ENCODE measurements around the gene ACSS1.

ACSS1 gene

DNA sequence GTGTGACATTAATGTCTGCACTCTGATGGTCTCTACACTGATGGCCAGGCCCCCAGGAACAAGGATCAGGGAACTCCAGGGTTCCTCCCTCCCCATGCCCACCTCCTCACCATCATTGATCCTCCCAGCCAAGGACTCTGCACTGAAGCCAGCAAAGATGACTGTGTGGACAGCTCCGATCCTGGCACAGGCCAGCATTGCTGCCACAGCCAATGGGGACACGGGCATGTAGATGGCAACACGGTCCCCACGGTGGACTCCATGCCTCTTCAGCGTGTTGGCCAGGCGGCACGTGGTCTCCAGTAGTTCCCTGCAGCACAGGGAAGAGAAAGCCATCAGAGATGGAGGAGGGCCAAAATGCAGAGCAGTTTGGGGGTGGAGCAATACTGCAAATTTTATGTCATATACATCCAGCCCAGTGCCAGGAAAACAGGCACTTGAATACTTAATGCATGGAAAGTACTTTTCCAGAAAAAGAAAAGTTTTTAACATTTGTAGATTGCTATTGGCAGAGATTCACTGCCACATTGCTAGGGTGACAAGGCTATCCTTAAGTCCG is 27.2 kb downstream of the ACSS1 start:
- DNase-seq (ENCODE audit: low spot score), result no peak

DNA sequence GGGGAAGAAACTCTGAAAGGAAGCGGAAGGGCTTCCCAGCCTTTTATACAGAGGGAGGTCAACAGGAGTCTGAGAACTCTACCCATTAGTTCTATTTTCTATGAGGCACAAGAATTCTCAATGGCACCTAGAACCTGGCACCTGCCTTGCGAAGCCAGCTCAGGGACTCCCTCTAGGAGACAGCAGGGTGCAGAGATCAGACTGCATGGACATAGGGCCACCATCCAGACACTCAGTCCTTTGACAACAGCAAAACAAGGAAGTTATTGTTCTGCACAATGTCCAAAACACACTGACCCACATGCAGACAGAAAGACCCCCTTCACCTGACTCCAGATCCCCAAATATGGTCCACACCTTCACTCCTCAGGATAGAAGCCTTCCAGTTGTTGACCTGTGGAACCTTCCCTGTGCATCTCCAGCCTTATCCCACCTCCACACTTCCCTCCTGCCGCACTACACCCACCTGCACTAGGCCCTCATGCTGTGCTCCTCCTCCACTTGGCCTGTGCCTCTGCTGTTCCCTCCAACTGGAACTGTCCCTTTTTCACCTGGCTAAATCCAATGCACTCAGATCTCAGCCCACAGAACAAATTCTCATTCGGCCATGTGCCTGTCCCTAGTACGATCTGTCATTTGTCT is 27.8 kb downstream of the ACSS1 start:
- no peak for DNase-seq (ENCODE audit: low spot score)

DNA sequence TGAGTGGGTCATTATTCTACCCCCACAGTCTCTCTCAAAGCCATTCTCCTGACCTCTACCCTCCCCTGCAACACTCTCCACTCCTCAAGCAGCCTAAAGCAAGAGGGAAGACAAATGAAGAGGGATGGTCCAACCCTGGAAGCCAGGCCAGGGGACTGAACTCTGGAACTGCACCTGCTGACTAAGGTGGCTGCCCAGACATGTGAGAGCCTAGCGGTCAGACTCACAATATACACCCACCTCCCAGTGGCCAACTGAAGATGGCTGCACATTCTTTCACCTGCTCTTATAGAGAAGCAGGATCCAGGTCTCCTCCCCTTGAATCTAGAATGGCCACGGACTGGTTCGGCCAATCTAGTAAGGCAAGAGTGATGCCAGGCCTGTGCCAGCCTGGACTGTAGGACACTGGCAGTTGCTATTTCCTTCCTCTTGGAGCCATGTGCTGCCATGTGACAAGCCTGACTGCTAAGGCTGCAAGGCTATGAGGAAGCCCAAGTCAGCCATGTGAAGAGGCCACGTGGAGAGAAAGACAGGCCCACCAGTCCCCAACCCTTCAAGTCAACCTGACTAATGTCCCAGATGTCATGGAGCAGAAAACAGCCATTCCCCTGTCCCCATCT is 31.8 kb downstream of the ACSS1 start:
- no peak for DNase-seq (ENCODE audit: low spot score)

DNA sequence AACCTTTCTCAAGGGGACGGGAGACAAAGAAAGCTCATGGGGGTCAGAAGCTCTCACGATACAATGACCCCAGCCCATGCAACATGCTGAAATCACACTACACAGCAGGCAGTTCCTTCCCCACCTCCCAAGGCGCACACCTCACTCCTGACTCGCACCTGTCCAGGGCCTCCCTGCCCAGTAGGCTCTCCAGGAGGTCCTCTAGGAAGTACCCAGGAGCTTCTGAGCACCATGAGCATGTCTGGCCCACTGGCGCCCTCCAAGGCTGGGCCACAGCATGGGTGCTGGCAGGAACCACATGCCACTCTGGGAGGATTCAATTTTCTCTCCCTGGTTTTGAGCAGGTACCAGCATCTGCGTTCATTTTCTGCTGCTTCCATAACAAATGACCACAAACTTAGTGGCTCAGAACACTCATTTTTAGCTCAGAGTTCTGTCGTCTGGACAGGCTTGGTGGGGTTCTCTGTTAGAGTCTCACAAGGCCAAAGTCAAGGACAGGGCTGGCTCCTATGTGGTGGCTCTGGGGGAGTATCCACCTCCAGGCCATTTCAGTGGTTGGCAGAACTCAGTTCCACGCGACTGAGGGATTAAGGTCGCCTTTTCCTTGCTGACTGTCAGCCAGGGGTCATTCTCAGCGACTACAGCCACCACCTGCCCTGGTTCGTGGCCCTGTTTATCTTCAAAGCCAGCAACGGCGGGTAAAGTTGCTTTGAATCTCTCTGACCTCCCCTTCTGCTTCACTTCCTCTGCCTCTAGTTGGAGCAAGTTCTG is 32.7 kb downstream of the ACSS1 start:
- DNase-seq (ENCODE audit: low spot score), result no peak

DNA sequence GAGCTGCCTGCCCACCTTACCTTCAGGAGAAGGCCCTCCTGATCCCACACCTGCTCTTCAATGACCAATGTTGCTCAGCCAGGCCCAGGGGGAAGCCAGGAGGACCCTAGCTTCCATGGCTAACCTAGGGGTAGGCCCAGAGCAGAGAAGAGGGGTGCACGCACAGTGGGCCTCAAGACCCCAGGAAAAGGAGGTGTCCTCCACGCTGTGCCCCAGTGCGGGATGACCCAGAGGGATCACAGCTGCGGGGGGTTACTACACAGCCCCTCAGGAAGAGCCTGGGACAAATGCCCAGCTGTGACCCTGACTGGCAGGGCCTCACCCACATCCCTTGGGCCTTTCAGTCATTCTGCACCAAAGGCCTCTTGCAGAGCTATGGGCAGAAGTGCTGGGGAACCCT is 33.8 kb downstream of the ACSS1 start:
- DNase-seq (ENCODE audit: low spot score), result no peak

DNA sequence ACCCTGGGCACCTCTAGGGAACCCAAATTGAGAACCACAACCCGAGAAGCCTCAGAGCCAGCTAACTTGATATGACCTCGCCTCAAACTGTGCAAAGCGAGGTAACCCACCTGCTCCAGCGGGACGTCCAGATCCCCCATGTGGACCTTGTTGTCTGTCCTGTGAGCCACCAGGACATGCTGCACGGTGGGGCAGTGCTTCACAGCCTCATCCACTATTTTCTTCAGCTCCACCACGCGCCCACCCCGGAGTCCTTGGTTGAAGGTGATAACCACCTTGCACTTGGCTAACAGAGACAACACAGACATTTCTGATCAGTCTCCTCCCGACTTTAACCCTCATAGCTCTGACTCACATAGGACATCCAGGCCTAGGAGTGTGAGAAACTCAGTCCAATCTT is 34.6 kb downstream of the ACSS1 start:
- DNase-seq (ENCODE audit: low spot score), result no peak

DNA sequence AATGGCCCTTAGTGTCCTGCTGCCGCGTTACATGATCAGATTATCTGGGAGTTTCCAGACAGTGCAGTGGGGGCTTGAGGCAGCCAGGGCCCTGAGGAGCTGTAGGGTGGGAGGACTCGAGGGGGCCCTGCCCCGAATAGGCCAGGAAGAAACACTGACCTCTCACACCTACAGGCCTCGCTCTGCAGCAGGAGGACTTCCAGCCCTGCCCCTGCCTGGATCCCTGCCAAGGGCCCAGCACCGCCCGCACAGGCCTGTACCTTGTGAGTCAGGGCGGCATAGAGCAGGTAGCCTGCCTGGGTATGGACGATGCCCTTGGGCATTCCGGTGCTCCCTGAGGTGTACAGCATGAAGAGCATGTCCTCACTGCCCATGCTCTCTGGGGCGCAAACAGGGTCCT is 35.3 kb downstream of the ACSS1 start:
- no peak for DNase-seq (ENCODE audit: low spot score)

DNA sequence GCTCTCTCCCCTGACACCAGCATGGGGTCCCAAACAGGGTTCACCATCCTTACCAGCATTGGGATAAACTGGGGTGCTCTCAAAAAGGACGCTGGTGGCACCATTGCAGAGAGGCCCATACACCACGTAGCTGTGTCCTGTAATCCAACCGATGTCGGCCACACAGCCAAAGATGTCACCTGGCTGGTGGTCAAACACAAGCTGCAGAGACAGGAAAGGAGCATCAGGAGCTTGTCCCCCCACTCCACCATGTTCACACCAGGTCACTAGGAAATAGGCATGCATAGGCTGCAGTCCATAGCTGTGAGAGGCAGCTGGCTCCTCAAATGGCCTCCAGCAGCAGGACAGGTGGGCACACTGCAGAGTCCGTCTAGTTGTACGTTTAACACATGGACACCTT is 36.6 kb downstream of the ACSS1 start:
- DNase-seq (ENCODE audit: low spot score), result no peak

DNA sequence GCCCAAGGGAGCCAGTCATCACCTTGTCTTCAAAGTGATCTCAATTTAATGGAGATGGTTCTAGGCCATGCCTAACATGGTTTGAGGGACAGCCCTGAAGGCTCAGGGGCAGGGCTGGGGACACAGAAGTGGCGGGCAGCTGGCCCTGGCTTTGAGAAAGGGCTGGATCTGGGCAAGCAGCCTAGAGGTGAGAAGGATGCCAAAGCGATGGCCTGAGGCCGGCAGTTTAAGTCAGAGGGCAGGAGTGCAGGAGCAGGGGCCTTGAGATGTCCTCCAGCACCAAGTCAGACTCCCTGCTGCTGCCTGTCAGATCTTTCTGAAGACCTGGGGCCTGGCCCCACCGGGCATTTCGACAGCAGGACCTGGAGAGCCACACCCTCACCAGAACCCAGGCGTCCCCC is 37.0 kb downstream of the ACSS1 start:
- DNase-seq (ENCODE audit: low spot score), result no peak

DNA sequence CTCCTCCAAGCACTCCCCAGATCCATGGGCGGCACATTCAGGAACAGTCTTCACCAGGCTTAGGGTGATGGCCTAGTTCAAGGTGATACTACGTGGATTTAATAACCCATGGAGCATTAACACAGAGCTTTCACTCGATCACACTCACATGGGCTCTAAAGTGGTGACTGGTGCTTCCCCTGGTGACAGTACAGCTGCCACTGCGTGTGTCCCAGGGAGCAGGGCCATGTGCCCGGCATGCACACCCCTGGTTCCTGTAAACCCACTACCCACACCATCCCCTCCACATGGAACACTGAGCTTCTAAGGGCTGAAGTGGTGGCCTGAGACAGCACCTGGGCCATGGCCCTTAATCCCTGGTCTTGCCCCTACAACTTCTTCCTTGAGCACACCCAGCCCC is 37.6 kb downstream of the ACSS1 start:
- no peak for DNase-seq (ENCODE audit: low spot score)

DNA sequence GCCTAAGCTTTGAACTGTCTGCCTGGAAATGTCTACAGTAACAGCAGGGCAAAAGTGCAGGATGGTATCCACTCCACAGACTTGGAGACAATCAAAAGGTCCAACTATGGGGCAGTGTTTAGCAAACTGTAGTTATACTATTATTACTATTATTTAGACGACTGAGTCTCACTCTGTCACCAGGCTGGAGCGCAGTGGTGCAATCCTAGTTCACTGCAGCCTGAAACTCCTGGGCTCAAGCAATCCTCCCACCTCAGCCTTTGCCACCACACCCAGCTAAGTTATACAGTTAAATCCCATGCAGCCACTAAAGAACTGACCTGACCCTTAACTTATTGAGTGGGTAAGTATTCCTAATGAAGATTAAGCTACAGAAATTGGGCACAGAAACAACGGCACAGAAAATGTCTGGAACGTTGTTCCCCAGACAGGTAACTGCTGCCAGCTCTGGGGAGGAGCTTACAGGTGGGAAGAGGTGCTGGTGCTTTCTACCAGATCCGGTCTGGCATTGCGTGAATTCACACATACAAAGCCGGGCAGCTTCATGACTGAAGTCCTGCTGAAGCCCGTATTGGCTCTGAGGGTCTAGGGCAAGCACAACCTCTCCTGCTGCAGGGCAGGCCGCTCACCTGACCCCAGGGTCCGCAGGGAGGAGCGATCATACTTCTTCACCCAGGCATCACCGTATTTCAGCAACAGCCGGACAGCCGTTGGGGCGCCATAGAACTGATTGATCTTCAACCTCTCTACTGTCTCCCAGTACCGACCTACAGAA is 38.4 kb downstream of the ACSS1 start:
- no peak for DNase-seq (ENCODE audit: low spot score)

DNA sequence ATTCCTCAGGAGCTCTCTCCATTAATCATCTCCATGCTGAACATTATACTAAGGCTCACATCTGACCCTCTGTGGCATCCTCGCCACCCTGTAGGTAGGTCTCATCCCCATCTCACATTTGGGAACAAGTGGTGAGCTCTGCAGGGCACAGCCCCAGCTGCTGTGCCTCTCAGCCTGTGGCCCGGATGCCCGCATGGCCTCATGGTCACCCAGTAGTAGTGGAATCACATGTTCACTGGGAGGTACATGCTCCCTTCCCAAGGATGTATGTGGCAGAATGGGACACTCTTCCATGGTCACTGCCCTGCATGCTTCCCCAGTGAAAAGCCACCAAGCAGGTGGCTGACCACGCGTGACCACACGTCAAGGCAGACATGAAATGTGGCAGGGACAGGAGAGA is 39.1 kb downstream of the ACSS1 start:
- DNase-seq (ENCODE audit: low spot score), result no peak

DNA sequence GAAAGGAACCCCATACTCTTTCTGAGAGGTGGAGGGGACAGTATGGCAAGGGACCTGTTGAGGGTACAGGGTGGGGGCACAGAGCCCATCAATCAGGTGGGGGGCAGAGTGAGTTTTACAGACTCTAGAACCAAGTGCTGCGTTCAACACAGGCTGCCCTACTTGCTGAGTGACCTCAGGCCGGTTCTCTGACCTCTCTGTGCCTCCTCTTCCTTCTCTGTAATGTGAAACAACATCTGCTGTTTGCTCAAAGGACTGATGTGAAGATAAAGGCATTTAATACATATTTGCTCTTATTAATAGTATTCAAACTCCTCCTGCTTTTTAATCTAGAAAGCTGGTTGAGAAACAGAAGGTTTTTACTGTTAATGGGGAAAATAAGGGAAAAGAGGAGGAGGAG is 39.5 kb downstream of the ACSS1 start:
- DNase-seq (ENCODE audit: low spot score), result no peak

DNA sequence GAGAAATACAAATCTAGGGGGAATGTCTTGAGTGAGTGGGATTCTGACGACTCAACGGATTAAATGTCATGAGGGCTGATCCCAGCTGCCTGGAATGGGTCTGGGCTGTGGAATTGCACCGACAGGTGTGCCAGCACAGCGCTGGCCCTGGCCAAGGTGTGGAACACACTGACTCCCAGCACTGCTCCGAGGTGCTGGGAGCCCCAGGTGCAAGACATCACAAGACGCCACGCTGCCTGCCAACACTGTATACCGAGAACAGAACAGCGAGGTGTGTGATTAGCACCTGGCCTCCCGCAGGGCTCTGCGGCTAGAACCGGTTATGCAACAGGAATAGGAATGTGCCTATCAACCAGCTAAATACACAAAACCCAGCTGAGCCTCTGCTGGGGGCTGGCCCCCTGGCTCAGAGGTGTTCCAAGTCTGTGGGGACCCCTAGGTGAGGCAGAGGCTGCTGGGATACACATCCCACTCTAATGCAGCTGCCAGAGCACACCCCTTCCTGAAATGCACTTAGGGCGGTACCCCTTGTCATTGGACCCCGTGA is 40.6 kb downstream of the ACSS1 start:
- no peak for DNase-seq (ENCODE audit: low spot score)

DNA sequence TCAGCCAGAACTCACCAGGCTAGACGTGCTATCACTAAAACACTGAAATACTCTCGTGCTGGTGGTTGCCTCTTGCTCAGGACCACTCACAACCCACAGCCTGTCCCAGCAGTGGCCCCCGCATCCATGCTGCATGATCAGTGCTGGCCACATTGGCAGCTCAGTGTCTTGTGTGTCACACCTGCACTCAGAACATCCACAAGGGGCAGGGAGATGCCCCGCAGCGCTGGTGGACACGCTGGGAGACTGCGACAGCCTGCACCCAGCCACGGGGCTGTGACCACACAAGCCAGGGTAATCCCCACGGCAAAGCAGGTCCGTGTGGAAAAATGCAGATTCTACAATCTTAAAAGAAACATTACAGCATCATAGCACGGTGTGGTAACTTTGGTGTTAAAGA is 41.5 kb downstream of the ACSS1 start:
- DNase-seq (ENCODE audit: low spot score), result no peak

DNA sequence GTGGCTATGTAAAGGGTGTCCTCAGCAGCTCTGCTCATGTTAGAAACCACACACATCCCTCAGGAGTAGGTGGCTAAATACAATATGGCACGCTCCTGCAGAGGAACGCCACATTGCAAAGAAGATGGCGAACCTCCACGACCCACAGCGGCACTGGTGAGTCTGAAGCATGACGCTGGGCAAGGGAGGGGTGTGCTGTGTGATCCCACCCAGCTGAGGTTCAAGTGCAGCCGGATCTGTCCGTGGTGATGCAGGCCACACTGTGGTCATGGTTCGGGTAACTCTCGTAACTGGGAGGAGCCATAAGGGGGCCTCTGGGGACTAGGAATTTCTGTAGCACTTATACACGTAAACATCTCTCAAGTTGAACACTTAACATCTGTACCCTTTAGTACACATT is 42.0 kb downstream of the ACSS1 start:
- no peak for DNase-seq (ENCODE audit: low spot score)

DNA sequence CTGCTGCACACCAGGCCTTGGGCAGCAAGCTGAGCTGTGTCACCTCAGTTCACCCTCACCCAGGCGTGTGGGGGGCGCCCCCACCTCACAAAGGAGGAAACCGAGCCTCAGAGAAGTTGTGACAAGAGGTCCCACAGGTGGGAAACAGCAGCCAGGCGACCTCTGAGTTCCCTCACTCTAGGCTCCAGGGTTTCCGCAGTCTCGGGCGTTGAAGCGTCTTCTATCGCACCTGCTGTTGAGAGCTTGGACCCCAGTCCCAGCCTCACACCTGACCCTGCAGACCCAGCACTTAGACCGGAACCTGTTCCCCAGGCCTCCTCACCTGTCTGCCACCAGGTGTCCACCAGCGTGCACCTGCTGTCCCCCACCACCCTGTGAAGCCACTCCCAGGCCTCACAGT is 43.1 kb downstream of the ACSS1 start:
- DNase-seq (ENCODE audit: low spot score), result no peak

DNA sequence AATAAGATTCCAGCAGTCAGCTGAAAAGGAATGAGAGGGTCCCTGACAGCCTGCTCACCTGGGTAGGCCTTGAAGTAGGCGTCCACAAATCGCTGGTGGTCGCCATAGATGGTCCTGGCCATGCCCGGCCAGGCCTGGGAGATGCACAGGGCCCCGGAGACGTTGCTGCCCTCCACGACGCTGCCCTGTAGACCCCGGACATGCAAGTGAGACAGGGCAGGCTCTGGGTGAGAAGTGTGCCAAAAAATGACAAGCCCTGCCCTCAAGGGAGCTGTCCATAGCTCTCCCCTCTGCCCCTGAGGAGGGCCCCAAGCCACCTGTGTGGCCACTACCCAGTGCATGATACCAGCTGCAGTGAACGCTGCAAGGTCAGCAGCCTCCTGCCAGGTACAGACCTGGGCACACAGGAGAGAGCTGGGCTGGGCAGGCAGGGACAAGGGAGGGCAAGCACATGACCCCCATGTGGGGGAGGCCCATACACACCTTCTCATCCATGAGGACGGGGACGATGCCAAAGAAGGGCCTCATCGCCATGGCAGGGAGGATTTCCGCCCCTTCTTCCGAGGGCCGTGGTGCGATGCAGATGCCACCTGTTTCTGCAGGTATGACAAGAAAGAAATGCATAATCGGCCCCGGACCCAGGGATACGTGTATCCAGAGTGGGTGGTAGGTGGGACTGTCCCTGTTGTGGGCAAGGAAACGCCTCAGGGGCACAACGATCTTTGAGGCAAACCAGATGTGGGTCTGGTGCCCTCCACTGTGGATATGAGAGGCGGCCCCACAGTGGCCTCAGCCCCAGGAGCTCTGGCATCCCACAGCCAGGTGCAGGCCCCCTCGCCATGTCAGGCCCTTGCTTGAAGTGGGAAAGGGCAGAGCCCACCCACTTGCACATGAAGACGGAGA is 44.2 kb downstream of the ACSS1 start:
- no peak for DNase-seq (ENCODE audit: low spot score)

DNA sequence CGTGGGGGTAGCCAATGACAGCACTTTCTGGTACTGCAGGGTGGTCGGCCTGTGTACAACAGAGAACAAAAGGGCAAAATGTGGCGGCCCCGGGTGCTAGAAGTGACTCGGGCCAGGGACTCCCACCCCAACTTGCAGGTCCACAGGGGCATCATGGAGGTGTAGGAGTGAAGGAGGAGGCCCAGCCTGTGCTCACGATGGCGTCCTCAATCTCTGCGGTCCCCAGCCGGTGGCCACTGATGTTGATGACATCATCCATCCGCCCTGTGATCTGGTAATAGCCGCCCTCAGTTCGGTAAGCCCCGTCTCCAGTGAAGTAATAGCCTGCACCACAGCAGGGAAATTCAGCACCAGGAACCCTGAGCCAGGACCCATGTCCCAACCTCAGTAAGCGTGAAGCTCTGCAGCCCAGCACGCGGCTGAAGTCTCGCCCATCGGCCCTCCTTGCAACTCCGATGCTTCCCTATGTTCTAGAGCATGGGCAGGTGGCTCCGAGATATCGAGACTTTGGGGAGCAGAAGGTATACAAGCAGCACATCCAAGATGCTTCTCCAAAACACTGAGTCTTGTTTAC is 45.2 kb downstream of the ACSS1 start:
- no peak for DNase-seq (ENCODE audit: low spot score)

DNA sequence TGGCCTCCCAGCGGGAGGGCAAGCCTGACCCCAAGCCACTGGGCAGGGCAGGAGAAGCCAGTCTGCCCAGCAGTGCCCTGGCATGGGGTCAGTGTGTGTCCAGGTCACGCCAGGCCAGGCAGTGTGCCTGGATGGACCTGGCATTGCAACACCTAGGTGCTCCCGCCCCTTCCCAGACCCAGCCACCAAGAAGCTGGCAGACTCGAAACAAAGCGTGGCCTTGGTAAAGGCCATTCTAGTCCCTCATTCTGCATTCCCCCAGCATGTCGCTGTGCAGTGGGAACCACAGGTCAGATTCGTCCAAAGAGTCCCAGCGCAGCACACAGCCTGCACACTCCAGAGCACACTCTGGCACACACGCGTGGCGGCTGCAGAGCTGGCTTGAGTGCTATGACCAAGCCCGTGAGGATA is 46.1 kb downstream of the ACSS1 start:
- no peak for DNase-seq (ENCODE audit: low spot score)

DNA sequence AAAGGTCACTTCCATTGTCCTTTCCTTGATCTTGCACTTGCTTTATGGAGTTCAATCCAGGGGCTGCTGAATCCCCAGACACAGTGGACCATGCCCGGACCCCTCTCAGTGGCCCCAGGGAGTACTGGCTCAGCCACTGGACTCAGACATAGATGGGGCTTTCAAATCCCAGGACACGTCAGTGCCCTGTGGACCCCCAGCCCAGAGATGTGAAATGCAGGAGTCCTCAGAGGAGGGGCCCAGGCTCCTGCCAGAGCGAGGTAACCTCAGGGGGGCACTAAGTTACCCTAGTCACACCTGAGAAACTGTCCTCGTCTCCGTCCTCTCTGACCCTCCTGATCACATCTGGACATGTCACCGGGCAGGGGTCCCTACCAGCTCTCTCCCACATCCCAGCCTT is 46.7 kb downstream of the ACSS1 start:
- DNase-seq (ENCODE audit: low spot score), result no peak

Measured in kidney capillary endothelial cell (primary cell).